AG09309 (cell line): ENCODE data around the gene RAPGEF1.

Experiments
- DNase-seq: peaks from one replicate; pipeline ENCODE4 v3.0.0-alpha.2; 2010; ENCODE audit warnings: low read depth
- H3K4me3 ChIP-seq: 2 replicates; pipeline ENCODE4 v1.5.1; 2011; ENCODE audit warnings: mild to moderate bottlenecking, low read depth, low read length, moderate library complexity; ENCODE audit not compliant: control insufficient read depth
- TF ChIP-seq, protein P1 (sequence below): IDR thresholded peaks from 2 replicates; pipeline ENCODE4 v1.5.1; 2011; ENCODE audit warnings: mild to moderate bottlenecking, low read depth, low read length, inconsistent platforms; ENCODE audit not compliant: insufficient read depth, control insufficient read depth; ENCODE audit errors: missing control alignments

Gene RAPGEF1

DNA sequence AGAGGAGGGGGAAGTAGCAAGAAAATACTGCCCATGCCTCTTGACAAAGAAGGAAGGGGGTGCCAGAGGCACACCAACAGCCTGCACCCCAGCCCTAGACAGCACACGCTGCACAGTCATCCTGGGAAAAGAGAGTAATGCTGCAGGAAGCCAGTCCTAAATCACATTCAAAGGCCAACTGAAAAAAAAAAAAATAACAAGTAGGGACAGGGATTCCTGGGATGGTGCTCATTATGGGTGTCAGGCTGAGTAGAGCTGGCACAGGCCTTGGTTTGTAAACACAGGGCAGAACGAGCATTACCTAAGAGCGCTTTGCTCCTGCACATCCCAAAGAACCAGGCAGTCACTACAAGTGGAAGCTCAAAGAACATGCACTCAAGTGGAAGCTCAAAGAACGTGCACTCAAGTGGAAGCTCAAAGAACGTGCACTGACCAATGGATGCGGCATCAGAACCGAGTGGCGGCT lies 7.8 kb downstream of the RAPGEF1 start:
- TF ChIP-seq, protein P1, sequence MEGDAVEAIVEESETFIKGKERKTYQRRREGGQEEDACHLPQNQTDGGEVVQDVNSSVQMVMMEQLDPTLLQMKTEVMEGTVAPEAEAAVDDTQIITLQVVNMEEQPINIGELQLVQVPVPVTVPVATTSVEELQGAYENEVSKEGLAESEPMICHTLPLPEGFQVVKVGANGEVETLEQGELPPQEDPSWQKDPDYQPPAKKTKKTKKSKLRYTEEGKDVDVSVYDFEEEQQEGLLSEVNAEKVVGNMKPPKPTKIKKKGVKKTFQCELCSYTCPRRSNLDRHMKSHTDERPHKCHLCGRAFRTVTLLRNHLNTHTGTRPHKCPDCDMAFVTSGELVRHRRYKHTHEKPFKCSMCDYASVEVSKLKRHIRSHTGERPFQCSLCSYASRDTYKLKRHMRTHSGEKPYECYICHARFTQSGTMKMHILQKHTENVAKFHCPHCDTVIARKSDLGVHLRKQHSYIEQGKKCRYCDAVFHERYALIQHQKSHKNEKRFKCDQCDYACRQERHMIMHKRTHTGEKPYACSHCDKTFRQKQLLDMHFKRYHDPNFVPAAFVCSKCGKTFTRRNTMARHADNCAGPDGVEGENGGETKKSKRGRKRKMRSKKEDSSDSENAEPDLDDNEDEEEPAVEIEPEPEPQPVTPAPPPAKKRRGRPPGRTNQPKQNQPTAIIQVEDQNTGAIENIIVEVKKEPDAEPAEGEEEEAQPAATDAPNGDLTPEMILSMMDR, result no peak
- DNase-seq, result no peak
- H3K4me3 ChIP-seq, result no peak overlapping the region

DNA sequence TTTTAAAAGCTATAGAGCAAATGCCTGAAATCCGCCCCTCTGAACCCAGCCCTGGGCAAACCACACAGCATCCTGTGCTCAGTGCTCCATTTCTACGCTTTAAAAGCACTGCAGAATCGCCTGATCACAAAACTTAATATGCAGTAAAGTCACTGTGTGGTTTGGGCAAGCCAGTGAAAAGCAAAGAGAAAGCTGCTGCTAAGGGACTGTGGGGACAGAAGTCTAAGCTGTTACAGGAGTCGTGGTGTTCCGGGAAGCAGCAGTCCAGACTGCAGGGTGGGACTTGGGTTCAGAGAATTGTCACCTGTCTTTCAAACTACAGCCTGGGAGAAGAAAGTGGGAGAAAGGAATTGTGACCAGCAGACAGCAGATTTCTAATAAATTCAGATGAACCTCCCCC lies 8.2 kb downstream of the RAPGEF1 start:
- TF ChIP-seq, protein P1, result no peak
- no peak for DNase-seq
- no peak overlapping the region for H3K4me3 ChIP-seq

DNA sequence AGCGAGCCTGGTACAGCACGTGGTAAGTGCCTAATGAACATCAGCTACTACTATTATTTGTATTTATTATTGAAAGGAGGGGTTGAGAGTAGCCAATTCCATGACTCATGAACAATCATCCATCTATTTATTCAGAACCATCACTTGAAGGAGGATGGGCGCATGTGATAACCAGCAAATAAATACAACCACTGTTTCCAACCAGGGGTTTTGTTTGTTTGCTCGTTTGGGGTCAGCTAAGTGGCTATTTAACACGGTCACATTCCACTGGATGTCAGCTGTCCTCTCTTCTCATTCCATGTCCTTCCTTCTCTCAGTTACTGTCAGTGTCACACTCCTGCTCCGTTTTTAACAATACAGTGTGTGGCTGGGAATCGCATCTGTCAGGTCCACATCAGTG lies 8.6 kb downstream of the RAPGEF1 start:
- TF ChIP-seq, protein P1, result no peak
- DNase-seq, result no peak
- no peak overlapping the region for H3K4me3 ChIP-seq

DNA sequence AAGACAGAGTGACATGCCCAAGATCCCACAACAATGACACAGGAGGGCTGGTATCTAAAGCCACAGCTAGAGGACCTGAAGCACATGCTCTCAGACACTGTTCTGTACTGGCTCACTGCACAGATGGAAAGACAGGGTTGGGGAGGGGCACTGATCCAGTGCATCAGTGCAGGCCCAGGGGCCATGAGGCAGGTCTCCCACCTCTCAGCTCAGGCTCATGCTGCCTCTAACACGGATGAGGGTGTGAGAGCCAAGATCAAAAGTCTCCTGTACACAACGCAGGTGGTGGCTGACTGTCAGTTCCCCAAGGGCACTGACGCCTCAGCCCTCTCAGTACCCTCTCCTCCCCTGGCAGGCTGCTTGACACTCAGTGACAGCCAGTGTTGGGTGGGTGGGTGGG lies 10.9 kb downstream of the RAPGEF1 start:
- TF ChIP-seq, protein P1, result no peak
- DNase-seq, result no peak
- H3K4me3 ChIP-seq, result no peak overlapping the region

DNA sequence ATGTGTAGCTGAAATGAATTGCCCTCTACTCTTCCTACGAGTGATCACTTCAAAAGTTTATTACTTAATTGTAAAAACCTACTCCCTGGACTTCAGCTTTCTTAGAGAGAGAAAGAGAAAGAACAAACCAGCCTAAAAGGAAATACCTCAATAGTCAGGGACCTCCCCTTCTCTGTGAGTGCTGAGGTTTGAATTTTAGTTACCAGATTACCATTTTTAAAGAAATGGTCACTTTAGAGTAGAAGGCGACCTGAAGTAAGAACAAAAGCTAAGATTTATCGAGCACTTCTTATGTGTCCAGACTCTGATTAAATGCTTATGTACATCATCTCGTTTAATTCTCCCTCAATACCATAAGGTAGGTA lies 11.3 kb downstream of the RAPGEF1 start:
- no peak overlapping the region for H3K4me3 ChIP-seq
- TF ChIP-seq, protein P1, result no peak

DNA sequence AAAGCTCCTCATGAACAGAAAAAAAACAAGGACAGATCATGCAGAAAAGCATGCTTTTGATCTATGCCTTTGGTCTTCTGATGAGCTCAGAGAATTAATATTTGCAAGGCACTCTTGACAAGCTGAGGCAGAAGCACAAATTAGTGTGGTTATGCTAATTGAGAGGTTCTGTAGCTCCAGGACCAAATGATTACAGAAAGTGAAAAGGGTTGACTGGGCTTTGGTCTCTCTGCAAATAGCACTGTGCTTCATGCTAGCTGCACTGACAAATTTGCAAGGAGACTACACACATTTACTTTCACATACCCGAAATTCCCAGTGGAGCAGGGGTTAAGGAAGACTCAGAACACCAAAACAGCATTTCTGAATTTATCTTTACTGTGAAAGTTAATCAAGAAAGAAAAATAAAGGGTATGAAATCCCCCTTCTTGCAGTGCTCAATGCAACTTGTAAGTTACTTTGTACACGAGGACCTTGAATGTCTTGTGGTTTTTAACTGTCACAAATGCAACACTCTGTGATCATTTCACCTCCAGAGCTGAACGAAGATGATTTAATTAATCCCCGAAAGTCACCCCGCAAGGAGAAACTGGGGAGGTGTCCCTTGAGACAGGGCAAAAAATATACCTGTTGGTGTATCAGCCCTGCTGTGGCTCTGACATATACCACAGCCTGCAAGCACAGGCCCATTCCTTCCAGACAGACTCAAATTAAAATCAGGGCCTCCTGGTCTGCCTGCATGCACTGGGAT lies 11.9 kb downstream of the RAPGEF1 start:
- no peak overlapping the region for H3K4me3 ChIP-seq
- TF ChIP-seq, protein P1, result no peak
- DNase-seq, result no peak

More for the DNA sequence above, 11.3 kb downstream of the RAPGEF1 start:
- no peak for DNase-seq

DNA sequence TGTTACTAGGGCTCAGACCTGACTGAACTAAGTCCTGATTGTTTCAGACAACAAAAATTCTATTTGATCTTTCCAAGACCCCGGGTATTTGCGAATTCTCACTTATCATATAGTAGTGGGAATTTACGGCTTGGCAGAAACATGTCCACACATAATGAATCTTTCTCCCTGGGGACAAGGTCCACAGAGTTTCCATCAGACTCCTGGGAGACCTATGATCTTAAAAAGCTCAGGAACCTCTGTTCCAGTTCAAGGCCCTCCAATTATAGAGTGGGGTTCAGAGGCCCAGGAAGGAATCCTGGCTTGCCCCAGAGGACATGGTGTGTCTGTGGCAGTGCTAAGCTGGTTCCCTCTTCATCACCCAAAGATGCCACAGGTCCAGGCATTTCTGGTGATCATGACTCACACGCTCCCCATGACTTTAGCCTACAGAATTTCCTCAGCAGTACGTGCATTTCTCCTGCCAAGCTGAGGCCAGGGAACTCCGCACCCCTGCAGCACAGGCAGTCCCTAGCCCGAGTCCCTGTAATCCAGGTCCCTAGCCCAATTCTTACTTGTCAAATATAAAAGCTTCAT lies 12.6 kb downstream of the RAPGEF1 start:
- TF ChIP-seq, protein P1, result no peak
- H3K4me3 ChIP-seq, result no peak overlapping the region
- DNase-seq, result no peak
